Measurements from ENCODE around the gene RNF212.
"Not testable (repeated sequence)": the region's sequence is repeated elsewhere in the genome, so short reads cannot be mapped to it uniquely, and the experiment has no call there.

The RNF212 gene

DNA sequence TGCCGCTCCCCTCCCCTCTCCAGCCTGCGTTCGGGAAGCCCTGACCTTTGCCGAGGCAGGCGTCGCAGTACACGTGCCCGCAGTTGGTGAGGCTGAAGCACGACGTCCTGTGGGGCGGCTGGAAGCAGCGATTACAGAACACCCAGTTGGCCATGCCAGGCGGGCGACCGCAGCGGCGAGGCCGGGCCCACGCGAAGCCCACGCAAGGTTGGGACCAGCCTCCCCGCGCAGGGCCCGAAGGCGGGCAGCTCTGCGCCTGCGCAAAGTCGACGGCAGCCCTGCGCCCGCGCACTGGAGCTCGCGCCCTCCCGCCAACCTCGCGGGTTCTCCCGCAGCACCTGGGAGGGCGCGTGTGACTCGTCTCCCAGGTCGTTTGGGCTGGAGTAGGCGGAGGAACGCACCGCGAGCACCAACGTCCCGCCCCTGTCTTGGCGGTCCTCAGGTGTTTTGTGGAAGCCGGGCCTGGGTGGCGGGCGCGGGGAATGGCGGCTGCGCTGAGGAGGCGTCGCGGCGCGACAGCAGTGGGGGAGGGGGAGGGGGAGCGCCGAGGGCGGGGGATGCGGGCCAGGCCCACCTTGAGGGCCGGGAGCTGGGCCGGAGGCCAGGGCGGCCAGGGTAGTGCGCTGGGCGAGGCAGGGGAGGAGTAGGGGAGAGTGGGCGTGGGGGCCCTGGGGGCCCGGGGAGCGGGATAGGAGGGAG is at the start of gene RNF212:
Gene RNF212 (minus strand): TSS at position 254 of the 699 bp plus-strand sequence. CDS start 100 bp downstream, at position 154.
- DNase-seq (ENCODE audit: low spot score) = no peak

- no peak for DNase-seq (ENCODE audit: low spot score)
These were observed 47.0 kb upstream of the RNF212 start for GRCh38 chr4:1160351-1160750.

GRCh38 chr4:1156069-1156468 is 42.7 kb upstream of the RNF212 start:
- no peak for DNase-seq (ENCODE audit: low spot score)

DNA sequence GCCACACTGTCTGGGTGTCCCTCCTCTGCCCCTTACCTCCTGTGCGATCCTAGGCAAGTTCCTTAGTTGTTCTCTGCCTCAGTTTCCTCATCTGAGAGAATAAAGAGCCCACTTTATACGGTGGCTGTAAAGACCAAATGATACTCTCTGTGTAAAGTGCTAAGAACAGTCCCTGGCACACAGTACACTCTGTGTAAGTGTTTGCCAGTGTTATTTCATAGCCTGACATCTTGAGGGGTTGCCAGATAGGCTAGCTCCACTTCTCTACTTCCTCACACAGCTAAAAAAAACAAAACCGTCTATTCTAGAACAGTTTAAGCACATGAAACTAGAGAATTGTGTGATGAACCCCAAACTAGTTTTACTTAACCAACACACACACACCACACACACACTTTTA is 42.0 kb upstream of the RNF212 start:
- no peak for DNase-seq (ENCODE audit: low spot score)

DNA sequence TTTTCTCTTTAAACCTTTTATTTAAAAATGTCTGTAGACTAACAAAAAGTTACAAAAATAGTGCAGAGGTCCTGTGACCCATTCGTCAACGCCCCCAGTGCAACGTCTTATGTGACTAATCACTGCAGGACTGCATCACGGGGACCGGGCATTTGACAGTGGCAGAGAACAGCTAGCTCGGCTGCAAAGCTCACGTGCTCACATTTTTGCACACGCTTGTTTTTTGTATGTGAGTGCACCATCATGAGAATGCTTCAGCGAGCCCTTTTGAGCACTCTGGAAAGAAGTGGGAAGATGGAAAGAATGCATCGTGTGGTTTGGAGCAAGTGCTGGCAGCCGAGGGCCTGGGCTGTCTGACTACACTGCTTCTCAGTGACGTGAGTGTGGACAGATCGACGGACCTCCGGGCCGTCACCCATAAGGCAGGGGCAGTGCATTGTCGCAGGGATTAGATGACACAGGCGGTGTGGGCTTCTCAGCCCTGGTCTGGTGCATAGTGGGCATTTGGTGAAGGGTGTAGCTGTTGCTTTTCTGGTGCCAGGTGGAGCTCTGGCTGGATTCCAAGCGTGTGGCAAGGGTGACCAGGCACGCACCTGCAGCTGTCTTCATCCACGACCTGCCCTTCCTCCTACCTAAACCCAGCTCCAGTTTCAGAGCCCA is 41.3 kb upstream of the RNF212 start:
- no peak for DNase-seq (ENCODE audit: low spot score)

GRCh38 chr4:1154126-1154522 is 40.8 kb upstream of the RNF212 start:
- DNase-seq (ENCODE audit: low spot score) = no peak

- DNase-seq (ENCODE audit: low spot score) = no peak
These were observed 40.3 kb upstream of the RNF212 start for GRCh38 chr4:1153567-1154090.

DNA sequence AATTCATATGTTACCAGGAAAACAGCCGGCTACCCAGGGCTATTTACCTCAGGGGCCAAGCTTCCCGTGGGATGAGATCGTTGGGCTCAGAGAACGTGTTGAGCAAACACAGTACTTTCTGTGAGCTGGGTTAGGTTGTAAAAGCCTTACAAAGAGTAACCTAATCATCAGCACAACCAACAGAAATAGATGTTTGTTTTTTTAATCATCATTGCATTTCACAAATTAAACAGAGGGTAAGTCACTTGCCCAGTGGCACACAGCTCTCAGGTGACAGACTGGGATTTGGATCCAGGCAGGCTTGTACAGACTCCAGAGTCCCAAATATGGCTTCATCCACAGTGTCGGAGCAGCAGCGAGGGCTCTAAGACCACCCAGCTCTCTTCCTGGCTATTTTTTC is 38.9 kb upstream of the RNF212 start:
- no peak for DNase-seq (ENCODE audit: low spot score)

- DNase-seq (ENCODE audit: low spot score) = no peak
These were observed 38.2 kb upstream of the RNF212 start for GRCh38 chr4:1151541-1151940.

- DNase-seq (ENCODE audit: low spot score) = no peak
These were observed 37.5 kb upstream of the RNF212 start for GRCh38 chr4:1150875-1151274.

DNA sequence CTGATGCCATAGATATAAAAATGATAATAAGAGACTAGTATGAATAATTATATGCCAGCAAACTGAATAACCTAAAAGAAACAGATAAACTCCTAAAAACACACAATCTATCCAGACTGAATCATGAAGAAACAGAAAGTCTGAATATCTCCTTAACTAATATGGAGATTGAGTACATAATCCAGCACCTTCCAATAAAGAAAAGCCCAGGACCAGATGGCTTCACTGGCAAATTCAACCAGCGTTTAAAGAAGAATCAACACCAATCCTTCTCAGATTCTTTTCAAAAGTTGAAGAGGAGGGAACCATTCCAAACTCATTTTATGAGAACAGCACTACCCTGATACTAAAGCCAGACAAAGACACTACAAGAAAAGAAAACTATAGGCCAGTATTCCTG is 26.5 kb upstream of the RNF212 start:
- DNase-seq (ENCODE audit: low spot score) = no peak

DNA sequence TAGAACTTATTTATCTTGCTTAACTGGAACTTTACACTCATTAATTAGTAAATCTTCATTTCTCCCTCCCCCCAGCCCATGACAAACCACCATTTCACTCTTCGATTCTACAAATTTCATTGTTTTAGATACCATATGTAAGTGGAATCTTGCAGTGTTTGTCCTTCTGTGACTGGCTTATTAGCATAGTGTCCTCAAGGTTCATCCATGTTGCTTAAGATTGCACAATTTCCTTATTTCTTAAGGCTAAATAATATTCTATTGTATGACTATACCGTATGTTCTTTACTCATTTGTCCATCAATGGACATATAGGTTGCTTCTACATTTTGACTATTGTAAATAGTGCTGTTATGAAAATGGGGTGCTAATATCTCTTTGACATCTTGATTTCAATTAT is 24.5 kb upstream of the RNF212 start:
- DNase-seq (ENCODE audit: low spot score) = no peak

GRCh38 chr4:1137063-1137776 is 23.9 kb upstream of the RNF212 start:
- DNase-seq (ENCODE audit: low spot score) = no peak

- no peak for DNase-seq (ENCODE audit: low spot score)
These were observed 22.7 kb upstream of the RNF212 start for GRCh38 chr4:1136048-1136447.

- no peak for DNase-seq (ENCODE audit: low spot score)
These were observed 19.7 kb upstream of the RNF212 start for GRCh38 chr4:1133033-1133432.

GRCh38 chr4:1130316-1131186 is 17.2 kb upstream of the RNF212 start:
- DNase-seq (ENCODE audit: low spot score) = peak; percentile 90

DNA sequence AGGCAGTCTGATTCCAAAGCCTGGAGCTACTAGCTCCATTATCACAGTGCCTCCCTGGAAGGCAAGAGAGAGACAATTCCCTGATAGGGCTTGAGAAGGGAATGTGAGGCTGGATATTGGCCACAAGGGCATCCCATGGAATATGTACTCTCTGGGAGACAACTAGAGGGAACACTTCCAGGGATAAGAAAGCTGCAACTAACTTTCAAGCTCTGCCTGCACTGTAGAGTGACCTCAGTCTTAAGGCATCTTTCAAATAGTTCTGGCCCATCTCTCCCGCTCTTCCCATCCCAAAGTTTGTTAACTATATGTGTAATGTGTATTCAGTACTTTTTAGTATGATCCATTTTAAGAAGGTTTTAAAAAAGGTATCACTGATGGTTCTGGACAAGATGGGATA is 13.1 kb upstream of the RNF212 start:
- no peak for DNase-seq (ENCODE audit: low spot score)

- not testable (repeated sequence) for DNase-seq (ENCODE audit: low spot score)
These were observed 12.1 kb upstream of the RNF212 start for GRCh38 chr4:1125466-1125865.

DNA sequence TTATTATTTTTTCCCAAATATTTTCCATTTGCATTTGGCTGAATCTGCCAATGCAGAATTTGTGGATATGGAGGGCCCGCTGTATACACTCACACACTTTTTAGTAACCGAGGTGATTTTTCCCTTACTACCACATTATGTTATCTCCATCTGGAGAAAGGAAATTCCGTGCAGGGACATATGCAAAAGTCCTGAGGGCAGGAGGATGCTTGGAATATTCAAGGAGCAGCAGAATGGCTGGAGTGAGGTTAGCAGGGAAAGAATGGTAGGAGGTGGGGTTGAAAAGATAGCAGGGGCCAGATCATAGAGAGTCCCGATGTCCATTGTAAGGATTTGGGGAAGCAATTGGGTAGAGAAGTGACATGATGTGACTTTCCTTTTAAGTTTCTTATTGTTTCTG is 11.5 kb upstream of the RNF212 start:
- no peak for DNase-seq (ENCODE audit: low spot score)

GRCh38 chr4:1122505-1122904 is 9.1 kb upstream of the RNF212 start:
- no peak for DNase-seq (ENCODE audit: low spot score)

DNA sequence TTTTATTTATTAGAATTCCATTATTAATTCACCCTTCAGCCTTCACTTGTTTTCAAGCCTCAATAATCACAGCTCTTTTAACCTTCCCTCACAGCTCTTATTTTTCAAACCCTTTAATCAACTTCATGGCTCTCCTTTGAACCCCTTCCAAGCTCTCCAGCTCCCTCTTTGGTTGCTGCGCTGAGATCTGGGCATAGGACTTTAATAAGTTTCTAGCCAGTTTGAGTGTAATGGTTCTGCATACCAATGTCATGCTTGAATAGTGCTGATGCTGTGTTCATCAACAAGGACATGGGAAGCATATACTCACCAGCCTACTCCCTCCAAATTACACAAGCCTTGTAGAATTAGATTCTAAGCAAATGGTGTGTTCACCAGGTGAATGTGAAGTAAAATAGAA is 3.5 kb upstream of the RNF212 start:
- peak; percentile 59 for DNase-seq (ENCODE audit: low spot score)
